Activated naive CD4-positive, alpha-beta T cell treated with anti-CD3 and anti-CD28 coated beads for 36 hours (primary cell): ENCODE results near the gene STAT3. TPM values are rescaled to one million over a fixed set of nuclear protein-coding genes. Genes with fewer than 3 reads are reported as not detected.
A peak's percentile ranks its signal among the peaks of the same experiment; 100 is the strongest.
"Not testable (repeated sequence)": the region's sequence is repeated elsewhere in the genome, so short reads cannot be mapped to it uniquely, and the experiment has no call there.

ENCODE experiments used
- CTCF ChIA-PET: fragments of 350-600 bp; sonication (Branson Sonifier 250); formaldehyde crosslinking; loops from one replicate; lab custom pipeline; 2021; ENCODE audit warnings: antibody characterized with exemption; lab: Charles Lee
- DNase-seq: peaks from one replicate; pipeline ENCODE4 v3.0.0-alpha.2; 2020
- H3K27ac Mint-ChIP-seq: one replicate; pipeline ENCODE4 v1.8.0; 2021; ENCODE audit warnings: mild to moderate bottlenecking, mixed read lengths
- H3K27me3 Mint-ChIP-seq: one replicate; pipeline ENCODE4 v1.8.0; 2021; ENCODE audit warnings: low read depth, mixed read lengths
- H3K36me3 Mint-ChIP-seq: one replicate; pipeline ENCODE4 v1.8.0; 2021; ENCODE audit warnings: low read depth, mixed read lengths
- H3K4me1 Mint-ChIP-seq: one replicate; pipeline ENCODE4 v1.8.0; 2021; ENCODE audit warnings: low read depth, mixed read lengths
- H3K4me3 Mint-ChIP-seq: one replicate; pipeline ENCODE4 v1.8.0; 2021; ENCODE audit warnings: mild to moderate bottlenecking, moderate library complexity, mixed read lengths
- H3K9me3 Mint-ChIP-seq: one replicate; pipeline ENCODE4 v1.8.0; 2021; ENCODE audit warnings: mixed read lengths
- intact Hi-C: fragments of 100-400 bp; cut with micrococcal nuclease; formaldehyde crosslinking; loops from one replicate; pipeline ENCODE4 v1.15.1; 2023
- total RNA-seq, 2 experiments: library from RNA; stranded (reverse); gene quantifications; one replicate each; pipeline ENCODE4 v1.2.3, GENCODE V29; 2021

The STAT3 gene
- total RNA-seq, 2 experiments from 2014 or later, result 404 to 408 TPM

DNA sequence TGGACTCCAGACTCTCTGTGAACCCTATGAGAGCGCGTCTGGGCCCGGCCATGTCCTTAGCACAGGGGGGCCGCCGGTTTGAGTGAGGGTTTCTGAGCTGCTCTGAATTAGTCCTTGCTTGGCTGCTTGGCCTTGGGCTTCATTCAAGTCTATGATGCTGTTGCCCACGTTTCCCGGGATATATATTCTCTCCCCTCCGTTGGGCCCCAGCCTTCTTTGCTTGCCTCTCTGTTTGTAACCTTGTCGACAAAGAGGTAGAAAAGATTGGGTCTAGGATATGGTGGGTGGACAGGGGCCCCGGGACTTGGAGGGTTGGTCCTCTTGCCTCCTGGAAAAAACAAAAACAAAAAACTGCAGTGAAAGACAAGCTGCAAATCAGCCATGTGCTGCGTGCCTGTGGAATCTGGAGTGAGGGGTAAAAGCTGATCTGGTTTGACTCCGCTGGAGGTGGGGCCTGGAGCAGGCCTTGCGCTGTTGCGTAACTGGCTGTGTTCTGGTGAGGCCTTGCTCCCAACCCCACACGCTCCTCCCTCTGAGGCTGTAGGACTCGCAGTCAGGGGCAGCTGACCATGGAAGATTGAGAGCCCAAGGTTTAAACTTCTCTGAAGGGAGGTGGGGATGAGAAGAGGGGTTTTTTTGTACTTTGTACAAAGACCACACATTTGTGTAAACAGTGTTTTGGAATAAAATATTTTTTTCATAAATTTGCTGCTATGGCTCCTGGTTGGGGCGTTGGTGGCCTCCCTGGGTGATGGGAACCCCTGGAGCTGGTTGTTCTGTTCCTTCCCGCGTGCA is 76.8 kb downstream of the STAT3 start:
- H3K27me3 Mint-ChIP-seq, result no peaks in the 10 kb centered on the region

GRCh38 chr17:42310787-42311215 is 77.4 kb downstream of the STAT3 start:
- H3K4me1 Mint-ChIP-seq, result peaks cover 80% of the 10 kb centered on the region
- H3K9me3 Mint-ChIP-seq, result no peaks in the 10 kb centered on the region
- intact Hi-C loops, result loop anchor here (1.0 to 5.0 kb wide), 4 partner anchors 22 to 294 kb away; partner anchors contain the start of genes DNAJC7, KCNH4 and STAT5A

More for the DNA sequence above, 76.8 kb downstream of the STAT3 start:
- CTCF ChIA-PET, result interaction anchor here (0.7 to 22.2 kb wide), 14 partner anchors 10 to 117 kb away, joined by 3 to 442 read pairs (median 4); partner anchors contain the start of genes GHDC, STAT3 and STAT5A
- peaks cover 81% of the 10 kb centered on the region for H3K4me1 Mint-ChIP-seq
- H3K4me3 Mint-ChIP-seq, result peak overlapping the region; percentile 56
- no peaks in the 10 kb centered on the region for H3K9me3 Mint-ChIP-seq
- H3K27ac Mint-ChIP-seq, result peak overlapping the region; percentile 92
- peaks cover 68% of the 10 kb centered on the region for H3K36me3 Mint-ChIP-seq
- intact Hi-C loops, result loop anchor here (1.0 to 5.0 kb wide), 9 partner anchors 11 to 294 kb away; partner anchors contain the start of genes DNAJC7, KCNH4 and STAT5A
- peak; percentile 52 for DNase-seq

GRCh38 chr17:42309986-42310786 is 78.1 kb downstream of the STAT3 start:
- DNase-seq, result no peak
- H3K4me1 Mint-ChIP-seq, result peaks cover 75% of the 10 kb centered on the region
- no peak overlapping the region for H3K4me3 Mint-ChIP-seq
- intact Hi-C loops, result loop anchor here (5.0 kb wide), 3 partner anchors 128 to 293 kb away; partner anchors contain the start of genes DNAJC7 and KCNH4
- H3K27me3 Mint-ChIP-seq, result no peaks in the 10 kb centered on the region
- CTCF ChIA-PET, result interaction anchor here (0.6 to 22.2 kb wide), 8 partner anchors 12 to 93 kb away, joined by 3 to 442 read pairs (median 4); no protein-coding TSS in a partner anchor
- peak overlapping the region; percentile 92 for H3K27ac Mint-ChIP-seq
- no peaks in the 10 kb centered on the region for H3K9me3 Mint-ChIP-seq
- H3K36me3 Mint-ChIP-seq, result peaks cover 65% of the 10 kb centered on the region

More at GRCh38 chr17:42310787-42311215, 77.4 kb downstream of the STAT3 start:
- peak; percentile 68 for DNase-seq
- CTCF ChIA-PET, result interaction anchor here (0.6 to 22.2 kb wide), 9 partner anchors 11 to 104 kb away, joined by 3 to 442 read pairs (median 9); partner anchors contain the start of gene STAT3
- Mint-ChIP-seq H3K4me3 (peak overlapping the region; percentile 3), H3K27ac (peak overlapping the region; percentile 92), H3K36me3 (peaks cover 70% of the 10 kb centered on the region), H3K27me3 (no peaks in the 10 kb centered on the region)

DNA sequence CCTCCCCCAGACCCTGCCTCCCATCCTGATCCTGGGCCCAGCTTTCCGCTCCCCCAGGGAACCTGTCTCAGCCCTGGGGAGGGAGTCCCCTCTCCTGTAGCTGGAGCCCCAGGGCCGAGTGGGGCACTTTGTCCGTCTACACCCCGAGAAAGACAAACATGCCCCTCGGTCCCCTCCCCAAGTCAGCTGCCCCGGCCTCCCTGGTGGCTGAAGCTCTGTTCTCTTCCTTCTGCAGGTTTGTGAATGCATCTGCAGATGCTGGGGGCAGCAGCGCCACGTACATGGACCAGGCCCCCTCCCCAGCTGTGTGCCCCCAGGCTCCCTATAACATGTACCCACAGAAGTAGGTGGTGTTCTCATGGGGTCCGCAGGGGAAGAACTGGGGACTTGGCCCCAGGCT is 79.1 kb downstream of the STAT3 start:
- H3K27me3 Mint-ChIP-seq, result no peaks in the 10 kb centered on the region
- peaks cover 68% of the 10 kb centered on the region for H3K36me3 Mint-ChIP-seq
- intact Hi-C loops, result no loop called here
- CTCF ChIA-PET, result interaction anchor here (0.6 to 22.2 kb wide), 6 partner anchors 12 to 94 kb away, joined by 3 to 442 read pairs (median 4); no protein-coding TSS in a partner anchor
- peak overlapping the region; percentile 92 for H3K27ac Mint-ChIP-seq
- no peak for DNase-seq
- no peak overlapping the region for H3K4me3 Mint-ChIP-seq
- no peaks in the 10 kb centered on the region for H3K9me3 Mint-ChIP-seq
- peaks cover 77% of the 10 kb centered on the region for H3K4me1 Mint-ChIP-seq

DNA sequence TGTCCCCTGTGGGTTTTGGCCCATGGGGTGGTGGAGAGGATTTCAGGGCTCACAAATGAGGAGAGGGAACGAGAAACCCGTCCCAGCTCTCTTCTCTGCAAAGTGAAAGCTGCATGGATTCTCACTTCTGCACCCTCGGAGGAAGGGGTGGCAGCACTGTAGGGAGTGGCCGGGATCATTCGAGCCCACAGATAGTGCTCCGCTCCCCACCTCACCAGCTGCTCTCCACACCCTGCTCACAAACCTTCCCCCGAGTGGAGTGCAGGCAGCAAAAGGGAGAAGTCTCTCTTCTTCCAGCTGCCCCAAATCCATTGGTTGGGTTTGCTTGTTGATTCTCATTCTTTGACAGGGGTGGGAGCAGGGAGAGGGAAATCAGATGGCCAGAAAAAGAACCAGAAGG is 79.8 kb downstream of the STAT3 start:
- peaks cover 77% of the 10 kb centered on the region for H3K4me1 Mint-ChIP-seq
- CTCF ChIA-PET, result interaction anchor here (1.3 to 22.2 kb wide), 4 partner anchors 14 to 94 kb away, joined by 4 to 442 read pairs (median 24); no protein-coding TSS in a partner anchor
- DNase-seq, result no peak
- intact Hi-C loops, result no loop called here
- no peaks in the 10 kb centered on the region for H3K27me3 Mint-ChIP-seq
- peaks cover 68% of the 10 kb centered on the region for H3K36me3 Mint-ChIP-seq
- H3K27ac Mint-ChIP-seq, result peak overlapping the region; percentile 25
- no peaks in the 10 kb centered on the region for H3K9me3 Mint-ChIP-seq
- no peak overlapping the region for H3K4me3 Mint-ChIP-seq

GRCh38 chr17:42307362-42307927 is 80.8 kb downstream of the STAT3 start:
- Mint-ChIP-seq H3K4me1 (peaks cover 71% of the 10 kb centered on the region), H3K4me3 (no peak overlapping the region), H3K27ac (no peak overlapping the region), H3K27me3 (no peaks in the 10 kb centered on the region), H3K36me3 (peaks cover 73% of the 10 kb centered on the region), H3K9me3 (no peaks in the 10 kb centered on the region)
- no peak for DNase-seq
- CTCF ChIA-PET, result interaction anchor here (0.7 to 22.2 kb wide), 2 partner anchors 12 to 95 kb away, joined by 3 to 442 read pairs; no protein-coding TSS in a partner anchor
- intact Hi-C loops, result no loop called here

DNA sequence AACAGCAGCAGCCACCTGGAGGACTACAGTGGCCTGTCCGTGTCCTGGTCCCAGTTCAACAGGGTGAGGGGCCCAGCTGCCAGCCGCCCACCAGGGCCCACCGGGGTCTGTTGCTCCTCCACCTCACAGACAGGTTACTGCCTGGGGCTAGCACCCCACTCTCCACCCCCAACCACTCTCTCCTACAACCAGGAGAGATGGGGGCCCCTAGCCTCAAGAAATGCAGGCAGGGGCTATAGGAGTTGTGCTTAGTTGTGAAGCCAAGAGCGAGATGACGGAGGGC is 81.9 kb downstream of the STAT3 start:
- no peak for DNase-seq
- CTCF ChIA-PET, result interaction anchor here (1.0 to 1.4 kb wide), 2 partner anchors 97 to 100 kb away, joined by 3 to 4 read pairs; no protein-coding TSS in a partner anchor
- Mint-ChIP-seq H3K4me3 (no peak overlapping the region), H3K4me1 (peaks cover 67% of the 10 kb centered on the region), H3K27ac (peak overlapping the region; percentile 78), H3K27me3 (no peaks in the 10 kb centered on the region), H3K36me3 (peaks cover 77% of the 10 kb centered on the region), H3K9me3 (no peaks in the 10 kb centered on the region)
- intact Hi-C loops, result no loop called here

DNA sequence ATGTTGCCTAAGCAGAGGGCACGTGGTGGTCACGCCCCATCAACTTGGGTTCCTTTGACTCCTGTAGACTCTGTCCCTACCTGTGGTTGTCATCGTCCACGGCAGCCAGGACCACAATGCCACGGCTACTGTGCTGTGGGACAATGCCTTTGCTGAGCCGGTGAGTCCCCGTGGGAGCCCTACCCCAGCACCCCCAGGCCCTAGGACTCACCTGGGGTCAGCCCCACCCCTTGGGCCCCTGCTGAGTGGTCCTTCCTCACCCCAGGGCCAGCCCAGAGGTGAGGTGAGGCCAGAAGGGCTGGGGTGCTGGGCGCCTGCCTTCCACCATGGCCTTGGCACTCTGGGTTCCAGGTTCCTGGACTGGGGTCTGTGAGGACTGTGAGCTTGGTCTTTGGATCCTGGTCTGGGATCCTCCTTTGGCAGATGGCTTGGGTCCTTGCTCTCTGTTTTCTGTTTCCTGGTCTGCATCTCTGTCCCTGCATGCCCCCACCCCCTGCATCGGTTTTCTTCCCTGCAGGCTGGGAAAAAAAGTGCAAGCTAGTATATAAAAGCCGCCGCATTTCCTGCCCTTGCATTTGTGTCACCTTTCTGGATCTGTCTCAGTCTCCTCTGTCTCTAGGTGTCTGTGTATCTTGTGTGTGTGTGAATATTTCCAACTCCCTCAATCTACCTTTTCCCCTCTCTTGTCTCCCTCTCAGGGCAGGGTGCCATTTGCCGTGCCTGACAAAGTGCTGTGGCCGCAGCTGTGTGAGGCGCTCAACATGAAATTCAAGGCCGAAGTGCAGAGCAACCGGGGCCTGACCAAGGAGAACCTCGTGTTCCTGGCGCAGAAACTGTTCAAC is 82.5 kb downstream of the STAT3 start:
- CTCF ChIA-PET, result interaction anchor here (0.7 to 1.4 kb wide), 3 partner anchors 97 to 269 kb away, joined by 3 to 4 read pairs (median 3); no protein-coding TSS in a partner anchor
- H3K4me1 Mint-ChIP-seq, result peaks cover 62% of the 10 kb centered on the region

DNA sequence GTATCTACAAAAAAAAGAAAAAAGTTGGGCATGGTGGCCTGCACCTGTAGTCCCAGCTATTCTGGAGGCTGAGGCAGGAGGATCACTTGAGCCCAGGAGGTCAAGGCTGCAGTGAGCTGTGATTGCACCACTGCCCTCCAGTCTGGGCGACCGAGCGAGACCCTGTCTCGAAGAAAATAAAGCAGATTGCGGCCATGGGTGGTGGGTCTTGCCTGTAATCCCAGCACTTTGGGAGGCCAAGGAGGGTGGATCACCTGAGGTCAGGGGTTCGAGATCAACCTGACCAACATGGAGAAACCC is 83.3 kb downstream of the STAT3 start:
- Mint-ChIP-seq H3K36me3 (peaks cover 72% of the 10 kb centered on the region), H3K4me1 (peaks cover 54% of the 10 kb centered on the region)
- H3K4me3 Mint-ChIP-seq, H3K9me3 Mint-ChIP-seq, intact Hi-C loops, H3K27ac Mint-ChIP-seq, H3K27me3 Mint-ChIP-seq, CTCF ChIA-PET, DNase-seq: not testable (repeated sequence)

More for the DNA sequence above, 82.5 kb downstream of the STAT3 start:
- peak overlapping the region; percentile 78 for H3K27ac Mint-ChIP-seq
- H3K27me3 Mint-ChIP-seq, result no peaks in the 10 kb centered on the region
- intact Hi-C loops, result no loop called here
- peaks cover 77% of the 10 kb centered on the region for H3K36me3 Mint-ChIP-seq
- H3K4me3 Mint-ChIP-seq, result no peak overlapping the region
- peak; percentile 59 for DNase-seq
- H3K9me3 Mint-ChIP-seq, result no peaks in the 10 kb centered on the region

DNA sequence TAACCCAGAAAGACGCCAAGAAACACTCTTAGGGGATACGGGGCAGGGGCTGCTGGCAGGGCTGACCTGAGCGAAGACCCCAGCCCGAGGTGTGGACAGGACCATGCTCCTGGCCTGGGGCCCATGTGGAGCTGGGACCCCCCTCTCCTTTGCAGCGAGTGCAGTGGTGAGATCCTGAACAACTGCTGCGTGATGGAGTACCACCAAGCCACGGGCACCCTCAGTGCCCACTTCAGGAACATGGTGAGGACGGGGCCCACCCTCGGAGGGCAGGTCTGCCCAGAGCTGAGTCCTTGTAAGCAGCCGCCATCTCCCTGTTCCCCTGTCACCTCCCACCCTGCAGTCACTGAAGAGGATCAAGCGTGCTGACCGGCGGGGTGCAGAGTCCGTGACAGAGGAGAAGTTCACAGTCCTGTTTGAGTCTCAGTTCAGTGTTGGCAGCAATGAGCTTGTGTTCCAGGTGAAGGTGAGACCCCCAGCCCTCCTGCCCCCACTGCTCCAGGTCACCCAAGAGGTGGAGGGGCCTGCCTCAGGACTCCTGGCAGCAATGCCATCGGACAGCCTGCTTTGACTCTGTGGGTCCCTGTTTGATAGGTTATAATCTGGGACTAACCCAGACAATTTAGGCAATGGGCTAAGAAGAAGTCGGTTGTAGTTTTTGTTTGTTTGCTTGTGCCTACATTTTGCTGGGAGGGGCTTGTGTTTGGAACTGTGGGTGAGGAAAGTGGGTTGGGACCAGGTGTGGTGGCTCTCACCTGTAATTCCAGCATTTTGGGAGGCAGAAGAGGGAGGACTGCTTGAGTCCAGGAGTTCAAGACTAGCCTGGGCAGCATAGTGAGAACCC is 83.8 kb downstream of the STAT3 start:
- no peak for DNase-seq
- Mint-ChIP-seq H3K27ac (no peak overlapping the region), H3K9me3 (no peaks in the 10 kb centered on the region), H3K4me3 (no peak overlapping the region), H3K36me3 (peaks cover 70% of the 10 kb centered on the region), H3K4me1 (peaks cover 48% of the 10 kb centered on the region), H3K27me3 (no peaks in the 10 kb centered on the region)
- CTCF ChIA-PET, result interaction anchor here (0.6 to 0.7 kb wide), 2 partner anchors 82 to 98 kb away, joined by 3 to 5 read pairs; no protein-coding TSS in a partner anchor
- intact Hi-C loops, result no loop called here
